ENCODE measurements around the gene SMAGP.

DNA sequence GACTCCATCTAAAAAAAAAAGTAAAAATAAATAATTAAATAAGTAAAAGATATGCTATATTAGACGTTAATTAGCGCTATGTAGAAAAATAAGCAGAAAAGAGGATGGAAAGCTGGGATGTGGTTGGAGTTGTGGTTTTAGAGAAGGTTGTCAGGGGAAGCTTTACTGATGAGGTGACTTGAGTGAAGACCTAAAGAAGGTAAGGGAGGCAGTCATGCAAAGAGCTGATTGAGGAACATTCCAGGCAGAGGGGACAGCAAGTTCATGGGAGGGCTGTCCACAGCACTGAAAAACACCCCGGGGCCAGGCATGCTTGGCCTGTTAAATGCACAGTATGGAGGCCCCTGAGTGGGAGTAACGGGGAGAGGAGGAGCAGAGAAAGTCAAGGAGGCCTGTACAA lies 15.7 kb downstream of the SMAGP start:
- TF ChIP-seq POLR2A (IDR thresholded peaks at IDR 0.05; ENCODE audit: low read length) (no peak), GATA1 (IDR thresholded peaks at IDR 0.05; ENCODE audit: low read depth, low read length) (no peak)
